Activated naive CD8-positive, alpha-beta T cell (primary cell): Measurements from ENCODE around the gene EIF2AK2.

Experiments
- H3K27ac Mint-ChIP-seq: one replicate; pipeline ENCODE4 v1.8.0; 2021; ENCODE audit warnings: mixed read lengths
- H3K27me3 Mint-ChIP-seq: one replicate; pipeline ENCODE4 v1.8.0; 2021; ENCODE audit warnings: mixed read lengths
- H3K36me3 Mint-ChIP-seq: one replicate; pipeline ENCODE4 v1.8.0; 2021; ENCODE audit warnings: mixed read lengths
- H3K4me1 Mint-ChIP-seq: one replicate; pipeline ENCODE4 v1.8.0; 2021; ENCODE audit warnings: low read depth, mixed read lengths
- H3K4me3 Mint-ChIP-seq: one replicate; pipeline ENCODE4 v1.8.0; 2021; ENCODE audit warnings: mild to moderate bottlenecking, mixed read lengths
- H3K9me3 Mint-ChIP-seq: one replicate; pipeline ENCODE4 v1.8.0; 2021; ENCODE audit warnings: low read depth, mixed read lengths

The EIF2AK2 gene

GRCh38 chr2:37096568-37096967 is 60.2 kb downstream of the EIF2AK2 start:
- no peak overlapping the region for H3K4me3 Mint-ChIP-seq
- H3K27ac Mint-ChIP-seq: peak overlapping the region; percentile 50
- no peaks in the 10 kb centered on the region for H3K4me1 Mint-ChIP-seq
- H3K27me3 Mint-ChIP-seq: no peaks in the 10 kb centered on the region
- peaks cover 12% of the 10 kb centered on the region for H3K36me3 Mint-ChIP-seq
- no peaks in the 10 kb centered on the region for H3K9me3 Mint-ChIP-seq

- Mint-ChIP-seq H3K36me3 (peaks cover 10% of the 10 kb centered on the region), H3K4me1 (no peaks in the 10 kb centered on the region), H3K4me3 (no peak overlapping the region), H3K27ac (no peak overlapping the region), H3K27me3 (no peaks in the 10 kb centered on the region), H3K9me3 (no peaks in the 10 kb centered on the region)
Measured at GRCh38 chr2:37091873-37092272, 64.9 kb downstream of the EIF2AK2 start.

- no peaks in the 10 kb centered on the region for H3K9me3 Mint-ChIP-seq
- no peak overlapping the region for H3K27ac Mint-ChIP-seq
- H3K27me3 Mint-ChIP-seq: no peaks in the 10 kb centered on the region
- peaks cover 5% of the 10 kb centered on the region for H3K4me1 Mint-ChIP-seq
- H3K36me3 Mint-ChIP-seq: peaks cover 10% of the 10 kb centered on the region
- no peak overlapping the region for H3K4me3 Mint-ChIP-seq
Measured at GRCh38 chr2:37090019-37090477, 66.7 kb downstream of the EIF2AK2 start.

GRCh38 chr2:37085731-37086147 is 71.0 kb downstream of the EIF2AK2 start:
- no peak overlapping the region for H3K27ac Mint-ChIP-seq
- H3K4me1 Mint-ChIP-seq: peaks cover 16% of the 10 kb centered on the region
- no peaks in the 10 kb centered on the region for H3K27me3 Mint-ChIP-seq
- peaks cover 5% of the 10 kb centered on the region for H3K36me3 Mint-ChIP-seq
- no peaks in the 10 kb centered on the region for H3K9me3 Mint-ChIP-seq
- no peak overlapping the region for H3K4me3 Mint-ChIP-seq

GRCh38 chr2:37084797-37085196 is 72.0 kb downstream of the EIF2AK2 start:
- no peak overlapping the region for H3K4me3 Mint-ChIP-seq
- H3K27me3 Mint-ChIP-seq: no peaks in the 10 kb centered on the region
- peaks cover 25% of the 10 kb centered on the region for H3K4me1 Mint-ChIP-seq
- H3K27ac Mint-ChIP-seq: no peak overlapping the region
- no peaks in the 10 kb centered on the region for H3K9me3 Mint-ChIP-seq
- H3K36me3 Mint-ChIP-seq: peaks cover 5% of the 10 kb centered on the region

- Mint-ChIP-seq H3K4me1 (peaks cover 30% of the 10 kb centered on the region), H3K9me3 (no peaks in the 10 kb centered on the region), H3K36me3 (peaks cover 3% of the 10 kb centered on the region), H3K27ac (no peak within 1 kb of the TSS), H3K27me3 (no peaks in the 10 kb centered on the region), H3K4me3 (no peak within 1 kb of the TSS)
Measured at GRCh38 chr2:37083873-37084794, 72.6 kb downstream of the EIF2AK2 start, which contains the start of the genes GPATCH11 and HEATR5B. TSS of gene GPATCH11 (plus strand) at chr2:37084518. CDS start at chr2:37088382, 3,864 bp downstream. TSS of gene HEATR5B (minus strand) at chr2:37084372. CDS start at chr2:37083414, 958 bp downstream.

GRCh38 chr2:37080689-37081088 is 76.1 kb downstream of the EIF2AK2 start:
- no peaks in the 10 kb centered on the region for H3K27me3 Mint-ChIP-seq
- no peaks in the 10 kb centered on the region for H3K9me3 Mint-ChIP-seq
- peak overlapping the region; percentile 38 for H3K4me3 Mint-ChIP-seq
- H3K4me1 Mint-ChIP-seq: peaks cover 46% of the 10 kb centered on the region
- peak overlapping the region; percentile 61 for H3K27ac Mint-ChIP-seq
- peaks cover 4% of the 10 kb centered on the region for H3K36me3 Mint-ChIP-seq

- H3K4me1 Mint-ChIP-seq: peaks cover 44% of the 10 kb centered on the region
- peak overlapping the region; percentile 61 for H3K27ac Mint-ChIP-seq
- H3K36me3 Mint-ChIP-seq: peaks cover 4% of the 10 kb centered on the region
- H3K9me3 Mint-ChIP-seq: no peaks in the 10 kb centered on the region
- no peaks in the 10 kb centered on the region for H3K27me3 Mint-ChIP-seq
- peak overlapping the region; percentile 38 for H3K4me3 Mint-ChIP-seq
Measured at GRCh38 chr2:37080266-37080665, 76.5 kb downstream of the EIF2AK2 start.

- Mint-ChIP-seq H3K4me3 (no peak overlapping the region), H3K27me3 (no peaks in the 10 kb centered on the region), H3K27ac (no peak overlapping the region), H3K36me3 (peaks cover 15% of the 10 kb centered on the region), H3K9me3 (no peaks in the 10 kb centered on the region), H3K4me1 (peaks cover 23% of the 10 kb centered on the region)
Measured at GRCh38 chr2:37070931-37071330, 85.8 kb downstream of the EIF2AK2 start.

GRCh38 chr2:37068686-37069085 is 88.1 kb downstream of the EIF2AK2 start:
- H3K4me1 Mint-ChIP-seq: peaks cover 17% of the 10 kb centered on the region
- no peak overlapping the region for H3K4me3 Mint-ChIP-seq
- H3K27me3 Mint-ChIP-seq: no peaks in the 10 kb centered on the region
- H3K27ac Mint-ChIP-seq: no peak overlapping the region
- no peaks in the 10 kb centered on the region for H3K9me3 Mint-ChIP-seq
- H3K36me3 Mint-ChIP-seq: peaks cover 6% of the 10 kb centered on the region

GRCh38 chr2:37061776-37062175 is 95.0 kb downstream of the EIF2AK2 start:
- no peaks in the 10 kb centered on the region for H3K27me3 Mint-ChIP-seq
- peaks cover 1% of the 10 kb centered on the region for H3K4me1 Mint-ChIP-seq
- H3K9me3 Mint-ChIP-seq: no peaks in the 10 kb centered on the region
- peaks cover 18% of the 10 kb centered on the region for H3K36me3 Mint-ChIP-seq
- H3K4me3 Mint-ChIP-seq: no peak overlapping the region
- no peak overlapping the region for H3K27ac Mint-ChIP-seq

GRCh38 chr2:37061013-37061711 is 95.6 kb downstream of the EIF2AK2 start:
- Mint-ChIP-seq H3K27me3 (no peaks in the 10 kb centered on the region), H3K9me3 (no peaks in the 10 kb centered on the region), H3K36me3 (peaks cover 19% of the 10 kb centered on the region), H3K4me1 (peaks cover 1% of the 10 kb centered on the region), H3K4me3 (no peak overlapping the region), H3K27ac (no peak overlapping the region)

- Mint-ChIP-seq H3K27ac (no peak overlapping the region), H3K27me3 (no peaks in the 10 kb centered on the region), H3K4me1 (peaks cover 1% of the 10 kb centered on the region), H3K4me3 (no peak overlapping the region), H3K9me3 (no peaks in the 10 kb centered on the region), H3K36me3 (peaks cover 19% of the 10 kb centered on the region)
Measured at GRCh38 chr2:37060446-37060845, 96.3 kb downstream of the EIF2AK2 start.

GRCh38 chr2:37059841-37060240 is 96.9 kb downstream of the EIF2AK2 start:
- Mint-ChIP-seq H3K4me1 (peaks cover 1% of the 10 kb centered on the region), H3K27me3 (no peaks in the 10 kb centered on the region), H3K36me3 (peaks cover 19% of the 10 kb centered on the region), H3K4me3 (no peak overlapping the region), H3K27ac (no peak overlapping the region), H3K9me3 (no peaks in the 10 kb centered on the region)
